Thyroid gland (tissue), 4 donors: ENCODE measurements around the gene PRSS3.

Experiments
- POLR2A ChIP-seq, 2 donors: fragments of 450-650 bp; IDR thresholded peaks; one replicate each; pipeline ENCODE4 v1.6.1; 2017; ENCODE audit warnings: antibody characterized with exemption in 2 of 2, mild to moderate bottlenecking in 2 of 2, moderate library complexity in 1 of 2
- TF ChIP-seq, protein P1 (sequence below), 6 experiments: fragments of 200-600 bp in 3 of 6; fragments of 450-650 bp in 3 of 6; sonication (generic) in 3 of 6; IDR thresholded peaks; one replicate each; pipeline ENCODE4 v1.5.1; 2016 to 2019; ENCODE audit warnings: antibody characterized with exemption in 6 of 6, mild to moderate bottlenecking in 2 of 6, inconsistent platforms in 1 of 6, moderate library complexity in 1 of 6

- TF ChIP-seq POLR2A (IDR thresholded peaks at IDR 0.05) = no peak
- TF ChIP-seq, protein P1, sequence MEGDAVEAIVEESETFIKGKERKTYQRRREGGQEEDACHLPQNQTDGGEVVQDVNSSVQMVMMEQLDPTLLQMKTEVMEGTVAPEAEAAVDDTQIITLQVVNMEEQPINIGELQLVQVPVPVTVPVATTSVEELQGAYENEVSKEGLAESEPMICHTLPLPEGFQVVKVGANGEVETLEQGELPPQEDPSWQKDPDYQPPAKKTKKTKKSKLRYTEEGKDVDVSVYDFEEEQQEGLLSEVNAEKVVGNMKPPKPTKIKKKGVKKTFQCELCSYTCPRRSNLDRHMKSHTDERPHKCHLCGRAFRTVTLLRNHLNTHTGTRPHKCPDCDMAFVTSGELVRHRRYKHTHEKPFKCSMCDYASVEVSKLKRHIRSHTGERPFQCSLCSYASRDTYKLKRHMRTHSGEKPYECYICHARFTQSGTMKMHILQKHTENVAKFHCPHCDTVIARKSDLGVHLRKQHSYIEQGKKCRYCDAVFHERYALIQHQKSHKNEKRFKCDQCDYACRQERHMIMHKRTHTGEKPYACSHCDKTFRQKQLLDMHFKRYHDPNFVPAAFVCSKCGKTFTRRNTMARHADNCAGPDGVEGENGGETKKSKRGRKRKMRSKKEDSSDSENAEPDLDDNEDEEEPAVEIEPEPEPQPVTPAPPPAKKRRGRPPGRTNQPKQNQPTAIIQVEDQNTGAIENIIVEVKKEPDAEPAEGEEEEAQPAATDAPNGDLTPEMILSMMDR (IDR thresholded peaks at IDR 0.05) = no peak
These were observed at the start of gene PRSS3 for GRCh38 chr9:33795281-33795680.
